GM19043 (cell line): ENCODE measurements around the gene PTPRH.

Source experiments
- ATAC-seq: cut with Tn5 transposase; IDR thresholded peaks from one replicate; pipeline ENCODE4 v1.9.1; 2021; ENCODE audit warnings: low read depth; ENCODE audit not compliant: unreplicated experiment

The PTPRH gene

GRCh38 chr19:55137915-55138314 is 71.4 kb downstream of the PTPRH start:
- ATAC-seq, result no peak

GRCh38 chr19:55136399-55137102 is 72.8 kb downstream of the PTPRH start:
- no peak for ATAC-seq

GRCh38 chr19:55134736-55135135 is 74.6 kb downstream of the PTPRH start:
- no peak for ATAC-seq

GRCh38 chr19:55133639-55134444 is 75.5 kb downstream of the PTPRH start:
- ATAC-seq, result no peak

GRCh38 chr19:55132453-55133129 is 76.7 kb downstream of the PTPRH start:
- no peak for ATAC-seq

- no peak for ATAC-seq
Measured at GRCh38 chr19:55131421-55131820, 77.9 kb downstream of the PTPRH start.
